ENCODE data around the gene FIGNL2. TPM values are rescaled to one million over a fixed set of nuclear protein-coding genes. Genes with fewer than 3 reads are reported as not detected.

Gene FIGNL2
- total and polyA plus RNA-seq, 2 experiments from 2014 or later: 0.13 to 0.32 TPM

- H3K4me1 ChIP-seq (ENCODE audit: insufficient read depth): no peaks in the 10 kb centered on the region; the same call in 1 of the 2 replicates
- in situ Hi-C loops (cut with MboI): no loop called here
- no peak overlapping the region for H2AFZ ChIP-seq
- no peaks in the 10 kb centered on the region for H3K36me3 ChIP-seq (ENCODE audit: low read depth)
- no peaks in the 10 kb centered on the region for H3K9me3 ChIP-seq (ENCODE audit: low read depth)
- peaks cover 16% of the 10 kb centered on the region for H3K27me3 ChIP-seq (replicated peaks; ENCODE audit: insufficient read depth)
- H3K4me3 ChIP-seq: no peak overlapping the region
- H3K27ac ChIP-seq: no peak overlapping the region
- no peaks in the 10 kb centered on the region for H3F3A ChIP-seq (ENCODE audit: insufficient read depth)
- H4K20me1 ChIP-seq (ENCODE audit: insufficient read depth): no peaks in the 10 kb centered on the region
- 55 to 58% methylated on average over 5 to 8 of the region's 8 CpGs for WGBS, 2 experiments (ENCODE audit: low coverage in 1 of 2, low lambda C conversion rate in 2 of 2, missing lambda C conversion rate in 2 of 2)
- no peaks in the 10 kb centered on the region for H3K79me2 ChIP-seq (ENCODE audit: insufficient read depth)
- no peak for DNase-seq
- H3K9me2 ChIP-seq (ENCODE audit: insufficient read depth): no peaks in the 10 kb centered on the region
- no peak overlapping the region for H3K4me2 ChIP-seq (ENCODE audit: unreplicated experiment)
- TF ChIP-seq EZH2phosphoT487 (IDR thresholded peaks at IDR 0.05; ENCODE audit: insufficient read depth, low read depth) (no peak), EZH2 (IDR thresholded peaks at IDR 0.05; ENCODE audit: insufficient read depth, poor library complexity, severe bottlenecking) (no peak)
- H3K9ac ChIP-seq: no peak overlapping the region
Measured at GRCh38 chr12:51851413-51852124, 3.1 kb upstream of the FIGNL2 start.

GRCh38 chr12:51850965-51851299 lies 2.4 kb upstream of the FIGNL2 start:
- no peaks in the 10 kb centered on the region for H3K9me2 ChIP-seq (ENCODE audit: insufficient read depth)
- no peak overlapping the region for H3K4me2 ChIP-seq (ENCODE audit: unreplicated experiment)
- H3F3A ChIP-seq (ENCODE audit: insufficient read depth): no peaks in the 10 kb centered on the region
- peaks cover 22% of the 10 kb centered on the region for H3K27me3 ChIP-seq (replicated peaks; ENCODE audit: insufficient read depth)
- no peak overlapping the region for H3K9ac ChIP-seq
- no peaks in the 10 kb centered on the region; the same call in 1 of the 2 replicates for H3K4me1 ChIP-seq (ENCODE audit: insufficient read depth)
- no peaks in the 10 kb centered on the region for H4K20me1 ChIP-seq (ENCODE audit: insufficient read depth)
- H3K27ac ChIP-seq: no peak overlapping the region
- H3K36me3 ChIP-seq (ENCODE audit: low read depth): no peaks in the 10 kb centered on the region
- in situ Hi-C loops (cut with MboI): no loop called here
- no peaks in the 10 kb centered on the region for H3K9me3 ChIP-seq (ENCODE audit: low read depth)
- no peak overlapping the region for H3K4me3 ChIP-seq
- DNase-seq: no peak
- H2AFZ ChIP-seq: no peak overlapping the region
- 72 to 78% methylated on average over 4 of the region's 4 CpGs for WGBS, 2 experiments (ENCODE audit: low coverage in 1 of 2, low lambda C conversion rate in 2 of 2, missing lambda C conversion rate in 2 of 2)
- no peak for TF ChIP-seq EZH2 (IDR thresholded peaks at IDR 0.05; ENCODE audit: insufficient read depth, poor library complexity, severe bottlenecking)
- no peak for TF ChIP-seq EZH2phosphoT487 (IDR thresholded peaks at IDR 0.05; ENCODE audit: insufficient read depth, low read depth)
- H3K79me2 ChIP-seq (ENCODE audit: insufficient read depth): no peaks in the 10 kb centered on the region

GRCh38 chr12:51850081-51850964 lies 1.8 kb upstream of the FIGNL2 start:
- Histone ChIP-seq H2AFZ (no peak overlapping the region), H3K27ac (no peak overlapping the region), H3K36me3 (ENCODE audit: low read depth) (no peaks in the 10 kb centered on the region), H3K4me3 (no peak overlapping the region), H3K4me2 (ENCODE audit: unreplicated experiment) (no peak overlapping the region), H3K79me2 (ENCODE audit: insufficient read depth) (no peaks in the 10 kb centered on the region), H3K27me3 (replicated peaks; ENCODE audit: insufficient read depth) (peaks cover 28% of the 10 kb centered on the region), H4K20me1 (ENCODE audit: insufficient read depth) (no peaks in the 10 kb centered on the region), H3K4me1 (ENCODE audit: insufficient read depth) (no peaks in the 10 kb centered on the region; the same call in 1 of the 2 replicates), H3K9me2 (ENCODE audit: insufficient read depth) (no peaks in the 10 kb centered on the region), H3F3A (ENCODE audit: insufficient read depth) (no peaks in the 10 kb centered on the region), H3K9ac (no peak overlapping the region), H3K9me3 (ENCODE audit: low read depth) (no peaks in the 10 kb centered on the region)
- 84 to 86% methylated on average over 8 of the region's 8 CpGs for WGBS, 2 experiments (ENCODE audit: low coverage in 1 of 2, low lambda C conversion rate in 2 of 2, missing lambda C conversion rate in 2 of 2)
- in situ Hi-C loops (cut with MboI): no loop called here
- DNase-seq: no peak
- peak; percentile 33 for TF ChIP-seq EZH2 (IDR thresholded peaks at IDR 0.05; ENCODE audit: insufficient read depth, poor library complexity, severe bottlenecking)
- no peak for TF ChIP-seq EZH2phosphoT487 (IDR thresholded peaks at IDR 0.05; ENCODE audit: insufficient read depth, low read depth)

- H3K9me2 ChIP-seq (ENCODE audit: insufficient read depth): no peaks in the 10 kb centered on the region
- H3K79me2 ChIP-seq (ENCODE audit: insufficient read depth): no peaks in the 10 kb centered on the region
- no peaks in the 10 kb centered on the region for H3K9me3 ChIP-seq (ENCODE audit: low read depth)
- H3K36me3 ChIP-seq (ENCODE audit: low read depth): no peaks in the 10 kb centered on the region
- no peaks in the 10 kb centered on the region for H4K20me1 ChIP-seq (ENCODE audit: insufficient read depth)
- no peak overlapping the region for H3K4me2 ChIP-seq (ENCODE audit: unreplicated experiment)
- in situ Hi-C loops (cut with MboI): no loop called here
- H3K27ac ChIP-seq: no peak overlapping the region
- H3K4me3 ChIP-seq: no peak overlapping the region
- 57 to 83% methylated on average over 21 to 57 of the region's 57 CpGs for WGBS, 2 experiments (ENCODE audit: low coverage in 1 of 2, low lambda C conversion rate in 2 of 2, missing lambda C conversion rate in 2 of 2)
- peaks cover 40% of the 10 kb centered on the region for H3K27me3 ChIP-seq (replicated peaks; ENCODE audit: insufficient read depth)
- no peaks in the 10 kb centered on the region for H3F3A ChIP-seq (ENCODE audit: insufficient read depth)
- H3K4me1 ChIP-seq (ENCODE audit: insufficient read depth): no peaks in the 10 kb centered on the region; the same call in 1 of the 2 replicates
- TF ChIP-seq EZH2phosphoT487 (IDR thresholded peaks at IDR 0.05; ENCODE audit: insufficient read depth, low read depth) (no peak), EZH2 (IDR thresholded peaks at IDR 0.05; ENCODE audit: insufficient read depth, poor library complexity, severe bottlenecking) (no peak)
- no peak for DNase-seq
- no peak overlapping the region for H3K9ac ChIP-seq
- no peak overlapping the region for H2AFZ ChIP-seq
Measured at GRCh38 chr12:51848841-51849735, 570 bp upstream of the FIGNL2 start.
